GM18505 (cell line): Measurements from ENCODE around the gene DHFR2.
A peak's percentile ranks its signal among the peaks of the same experiment; 100 is the strongest.
"Not testable (repeated sequence)": the region's sequence is repeated elsewhere in the genome, so short reads cannot be mapped to it uniquely, and the experiment has no call there.

Experiments
- ATAC-seq: cut with Tn5 transposase; IDR thresholded peaks from one replicate; pipeline ENCODE4 v1.9.1; 2021; ENCODE audit not compliant: unreplicated experiment
- POLR2A ChIP-seq: IDR thresholded peaks from 4 replicates; pipeline ENCODE4 v1.6.1; 2011; ENCODE audit warnings: borderline replicate concordance; ENCODE audit not compliant: insufficient read depth, insufficient read length; ENCODE audit errors: extremely low read depth

DHFR2 gene

DNA sequence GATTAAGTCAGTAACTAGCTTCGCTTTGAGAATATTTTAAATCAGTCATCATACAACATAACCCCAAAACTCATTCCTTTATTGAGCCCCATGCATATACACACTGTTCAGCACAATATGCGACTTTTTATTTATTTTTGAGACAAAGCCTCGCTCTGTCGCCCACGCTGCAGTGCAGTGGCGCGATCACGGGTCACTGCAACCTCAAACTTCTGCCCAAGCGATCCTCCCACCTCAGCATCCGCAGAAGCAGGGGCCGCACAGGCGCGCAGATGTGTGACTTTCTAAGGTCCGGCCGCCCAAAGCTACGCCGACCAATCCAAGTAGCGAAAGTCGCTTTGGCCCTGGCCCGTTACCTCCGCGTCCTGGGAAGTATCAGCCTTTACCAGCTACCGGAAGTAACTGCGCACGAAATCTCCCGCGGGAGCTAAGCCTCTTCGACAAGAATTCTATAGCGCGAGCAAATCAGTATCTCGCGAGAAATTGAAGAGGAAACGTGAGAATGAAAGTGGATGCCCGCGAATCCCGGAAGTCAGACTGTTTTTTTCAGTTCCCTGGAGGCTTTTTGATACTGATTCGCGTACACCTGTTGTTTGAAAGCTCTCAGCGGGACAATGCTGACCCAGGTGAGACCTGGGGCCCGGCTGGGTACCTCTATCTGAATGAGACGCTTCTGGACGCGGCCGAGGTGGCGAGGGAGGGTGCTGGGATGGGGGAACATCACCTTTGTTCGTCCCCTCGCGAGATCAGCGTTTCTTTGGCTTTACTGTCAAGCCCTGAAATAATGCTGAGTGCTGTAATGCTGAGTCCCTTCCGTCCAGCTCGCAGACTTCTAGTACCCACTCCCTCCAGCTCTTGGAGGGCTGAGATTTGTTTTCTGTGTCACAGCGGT lies at the start of gene DHFR2, which contains the start of gene NSUN3:
TSS of gene DHFR2 (minus strand) at position 404 of the 892 bp plus-strand sequence. CDS start 1,405 bp downstream, outside the sequence.
TSS of gene NSUN3 (plus strand) at position 549 of the 892 bp plus-strand sequence. CDS start at position 615, 66 bp downstream.
- TF ChIP-seq POLR2A = peak; percentile 77
- peak; percentile 93 for ATAC-seq

DNA sequence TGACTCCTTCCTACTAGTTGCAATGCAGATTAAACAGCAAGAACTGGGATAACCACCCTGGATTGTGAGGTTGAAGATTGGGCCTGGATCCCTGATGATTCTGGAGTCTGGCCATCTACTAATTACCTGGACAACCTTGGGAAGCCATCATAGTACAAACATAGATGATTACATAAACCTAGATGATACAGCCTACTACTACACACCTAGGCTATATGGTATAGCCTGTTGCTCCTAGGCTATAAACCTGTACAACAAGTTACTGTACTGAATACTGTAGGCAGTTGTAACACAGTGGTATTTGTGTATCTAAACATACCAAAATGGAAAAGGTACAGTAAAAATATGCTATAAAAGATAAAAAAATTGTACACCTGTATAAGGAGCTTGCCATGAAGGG lies 48.1 kb upstream of the DHFR2 start:
- no peak for ATAC-seq

DNA sequence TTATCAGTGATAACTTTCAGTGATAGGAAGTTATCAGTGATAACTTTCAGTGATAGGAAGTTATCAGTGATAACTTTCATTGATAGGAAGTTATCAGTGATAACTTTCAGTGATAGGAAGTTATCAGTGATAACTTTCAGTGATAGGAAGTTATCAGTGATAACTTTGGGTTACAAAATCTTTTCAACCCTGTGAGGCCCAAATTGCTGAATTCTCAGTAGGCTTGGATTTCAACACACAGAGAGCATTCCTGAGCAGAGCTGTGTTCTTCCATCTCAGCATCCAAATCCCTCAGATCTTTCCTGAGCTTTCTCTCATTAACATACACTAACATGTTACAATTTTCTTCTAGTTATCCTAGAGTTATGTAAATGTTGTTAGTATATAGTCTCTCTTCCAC lies 47.5 kb upstream of the DHFR2 start:
- not testable (repeated sequence) for ATAC-seq

More for the DNA sequence above, 48.1 kb upstream of the DHFR2 start:
- no peak for TF ChIP-seq POLR2A

DNA sequence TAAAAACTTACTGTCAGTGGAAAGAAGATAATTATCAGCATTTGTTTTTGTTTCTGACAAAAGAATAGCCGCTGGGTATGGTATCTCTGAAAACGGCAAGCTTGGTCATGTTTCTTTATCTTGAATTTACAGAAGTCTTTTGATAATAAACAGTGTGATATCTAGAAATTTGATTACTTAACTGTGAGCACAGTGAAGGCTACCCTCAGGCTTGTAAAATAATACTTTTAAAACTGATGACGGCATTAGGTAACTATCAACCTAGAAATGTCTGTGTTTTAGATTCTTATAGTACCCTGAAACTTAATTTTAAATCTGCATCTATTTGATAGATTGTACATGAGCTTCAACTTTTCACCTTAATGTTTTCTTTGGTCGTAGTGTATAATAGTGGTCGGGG lies 43.6 kb upstream of the DHFR2 start:
- no peak for ATAC-seq
- no peak for TF ChIP-seq POLR2A

DNA sequence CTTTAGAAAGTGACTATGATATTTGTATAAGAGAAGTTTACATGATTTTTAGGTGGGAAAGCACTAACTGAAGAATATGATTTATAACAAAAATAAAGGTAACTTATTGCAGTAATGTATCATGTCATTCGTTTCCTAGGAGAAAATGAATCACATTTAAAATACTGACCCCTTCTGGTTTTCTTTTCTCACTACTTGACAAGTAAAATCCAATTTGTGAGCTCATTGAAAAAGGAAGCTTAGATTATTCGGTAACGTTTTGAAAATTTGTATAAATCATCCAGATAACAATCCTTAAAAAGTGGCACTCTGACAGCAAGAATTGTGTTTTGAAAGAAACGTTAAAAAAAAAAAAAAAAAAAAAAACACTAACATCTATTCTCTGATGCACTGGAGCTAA lies 39.1 kb upstream of the DHFR2 start:
- ATAC-seq = no peak
- no peak for TF ChIP-seq POLR2A

DNA sequence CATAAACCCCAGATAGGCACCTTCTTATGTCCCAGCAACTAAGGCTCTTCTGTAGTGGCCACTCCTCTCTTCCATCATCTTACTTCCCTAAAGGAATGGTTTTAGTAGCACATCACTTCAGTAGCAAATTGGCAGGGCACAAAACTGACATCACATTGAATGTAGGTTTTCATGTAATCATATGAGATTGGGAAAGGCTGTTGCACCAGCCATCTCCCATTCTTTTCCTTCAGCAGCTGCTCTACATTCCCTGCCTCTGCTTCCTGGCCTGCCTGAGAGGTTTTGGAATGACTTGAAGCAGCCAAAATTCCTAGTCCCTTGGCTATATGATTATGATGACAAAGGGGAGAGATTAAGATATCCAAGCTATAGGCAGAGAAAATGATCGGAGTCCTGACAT lies 36.6 kb upstream of the DHFR2 start:
- no peak for TF ChIP-seq POLR2A
- ATAC-seq = no peak

DNA sequence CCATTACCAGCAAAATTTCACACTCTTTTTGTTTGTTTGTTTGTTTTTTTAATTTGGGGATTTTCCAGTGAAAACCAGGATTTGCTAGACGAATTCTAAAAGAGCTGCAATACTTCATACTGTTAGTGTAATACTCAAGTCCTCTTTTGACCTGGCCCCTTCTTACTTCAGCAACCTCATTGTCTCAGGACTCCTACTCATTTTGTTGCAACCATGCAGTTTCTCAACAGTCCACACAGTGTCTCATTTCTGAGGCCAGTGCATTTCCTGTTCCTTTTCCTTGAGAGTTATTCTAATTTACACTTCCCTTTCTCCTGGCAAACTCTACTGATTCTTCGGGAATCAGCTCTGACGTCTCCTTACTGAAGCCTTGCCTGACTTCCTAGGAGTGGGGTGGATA lies 35.7 kb upstream of the DHFR2 start:
- ATAC-seq = no peak
- no peak for TF ChIP-seq POLR2A

DNA sequence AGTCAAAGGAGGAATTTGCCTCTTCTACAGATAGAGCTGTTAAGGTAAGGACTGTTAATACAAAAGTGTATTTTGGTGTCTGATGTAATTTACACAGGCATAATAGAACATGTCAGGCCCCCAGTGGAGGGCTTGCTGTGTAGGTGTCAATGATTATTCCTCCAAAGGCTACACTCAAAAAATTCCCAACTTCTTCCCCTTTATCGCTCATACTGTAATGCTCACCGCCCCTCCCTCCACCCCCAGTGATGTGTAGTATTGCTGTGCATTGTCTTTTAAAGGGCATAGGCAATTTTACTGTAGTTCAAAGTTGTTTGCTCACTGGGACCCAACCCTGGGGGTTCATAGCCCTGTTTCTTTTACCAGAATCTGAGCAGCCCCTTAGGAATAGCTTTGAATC lies 32.4 kb upstream of the DHFR2 start:
- no peak for ATAC-seq
- no peak for TF ChIP-seq POLR2A

DNA sequence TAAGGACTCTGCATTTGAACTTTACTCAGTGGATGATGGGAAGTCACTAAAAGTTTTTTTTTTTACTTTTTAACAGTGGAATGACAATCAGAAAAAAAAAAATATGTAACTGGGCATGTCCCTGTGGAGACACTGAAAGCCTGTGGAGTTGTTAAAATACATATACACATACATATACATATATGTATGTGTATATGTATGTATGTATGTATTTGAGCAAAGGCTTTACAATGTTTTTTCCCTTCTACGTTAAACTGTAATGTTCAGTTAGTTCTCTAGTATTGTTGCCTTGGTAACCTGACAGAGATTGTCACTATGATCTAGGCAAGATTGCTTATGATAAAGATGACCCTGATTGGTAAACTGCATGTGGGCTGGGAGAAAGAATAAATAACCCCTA lies 30.4 kb upstream of the DHFR2 start:
- ATAC-seq = no peak
- no peak for TF ChIP-seq POLR2A

DNA sequence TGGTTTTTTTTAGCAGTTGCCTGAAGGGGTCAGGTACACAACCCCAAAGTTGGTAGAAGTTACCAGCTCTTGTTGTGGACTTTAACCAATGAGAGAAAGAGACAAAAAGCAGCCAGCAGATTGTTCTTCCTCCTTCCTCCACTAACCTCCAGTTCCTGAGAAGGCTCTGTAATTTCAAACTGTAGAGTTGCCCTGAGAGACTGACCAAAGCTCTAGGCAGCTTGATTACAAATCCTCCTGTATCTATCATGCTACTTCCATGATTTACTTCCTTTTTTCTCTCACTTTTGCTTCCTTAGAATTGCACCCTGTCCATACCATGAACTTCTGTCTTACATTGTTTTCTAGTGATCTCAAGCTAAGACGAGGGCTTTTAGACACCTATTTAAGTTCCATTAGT lies 29.4 kb upstream of the DHFR2 start:
- TF ChIP-seq POLR2A = no peak
- ATAC-seq = no peak

DNA sequence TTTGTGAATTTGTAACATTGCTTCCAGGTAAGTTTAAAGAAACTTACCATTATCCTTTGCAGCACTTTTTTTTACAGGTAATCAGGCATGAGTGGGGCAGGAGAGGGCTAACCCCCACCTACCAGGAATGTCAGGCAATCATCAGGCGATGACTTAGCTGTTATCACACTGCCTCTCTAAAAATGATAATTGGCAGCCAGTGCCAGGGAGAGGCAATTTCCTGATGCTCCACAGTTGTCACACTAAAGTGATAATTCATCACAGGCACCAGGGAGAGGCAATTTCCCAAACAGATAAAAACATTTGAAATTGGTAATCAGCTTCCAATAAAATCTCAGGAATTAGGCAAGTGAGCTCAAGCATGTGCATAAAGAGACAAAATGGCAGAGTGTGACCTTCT lies 26.4 kb upstream of the DHFR2 start:
- no peak for ATAC-seq
- TF ChIP-seq POLR2A = no peak

DNA sequence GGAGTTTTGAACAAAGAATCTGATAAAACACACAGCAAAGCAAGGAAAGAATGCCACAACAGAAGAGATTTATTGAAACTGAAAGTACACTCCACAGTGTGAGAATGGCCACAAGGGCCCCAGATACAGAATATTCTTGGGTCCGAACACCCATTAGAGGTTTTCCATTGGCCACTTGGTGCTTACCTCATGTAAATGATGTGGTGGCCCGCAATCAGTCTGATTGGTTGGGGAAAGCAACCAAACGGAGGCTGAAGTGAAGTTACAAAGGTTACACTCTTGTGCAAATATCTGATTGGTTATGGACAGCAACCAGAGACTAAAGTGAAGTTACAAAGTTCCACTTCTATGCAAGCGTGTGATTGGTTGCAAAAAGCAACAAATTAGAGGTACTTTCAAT lies 20.5 kb upstream of the DHFR2 start:
- ATAC-seq = no peak
- no peak for TF ChIP-seq POLR2A

DNA sequence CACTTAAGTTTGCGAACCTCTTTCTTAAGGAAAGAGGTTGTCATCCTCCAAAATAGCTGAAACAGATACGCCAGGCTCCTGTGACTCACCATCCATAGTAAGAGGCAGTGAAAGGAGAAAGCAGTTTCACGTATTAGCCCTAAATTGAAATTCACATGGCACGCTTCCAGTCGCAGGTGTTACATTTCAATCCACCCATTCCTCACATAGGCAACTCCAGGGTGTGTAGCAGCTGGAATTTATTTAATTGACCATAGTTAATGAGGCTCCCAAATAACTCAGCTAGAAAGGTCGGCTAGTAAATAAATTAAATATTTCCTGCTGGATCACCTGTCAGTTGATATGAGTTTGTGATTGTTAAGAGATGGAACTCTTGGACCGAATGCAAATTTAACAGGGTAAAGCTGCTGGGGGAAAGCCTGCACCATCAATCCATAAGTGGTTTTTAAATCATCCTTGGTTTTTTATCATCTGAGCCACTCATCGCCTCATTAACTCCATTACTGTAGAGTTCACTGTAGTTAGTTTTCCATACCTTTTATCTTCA lies 19.7 kb upstream of the DHFR2 start:
- ATAC-seq = no peak

DNA sequence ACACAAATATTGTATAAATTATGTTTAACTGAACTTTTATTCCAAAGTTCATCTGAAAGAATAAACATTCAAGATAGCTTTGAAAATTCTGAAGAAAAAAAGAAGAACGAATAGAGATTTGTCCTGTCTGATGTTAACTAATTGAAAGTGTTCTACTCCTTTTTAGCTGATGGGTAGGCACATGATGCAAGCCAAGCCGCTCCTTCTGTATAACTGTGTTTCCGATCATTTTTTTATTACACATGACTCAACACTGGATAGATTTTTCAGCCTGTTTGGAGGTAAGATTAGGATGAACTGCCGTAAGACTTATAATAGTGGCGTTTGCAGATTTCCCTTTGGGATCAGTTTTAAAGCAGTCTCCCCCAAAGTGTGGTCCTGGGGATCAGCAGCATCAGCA lies 19.2 kb upstream of the DHFR2 start:
- no peak for TF ChIP-seq POLR2A
- ATAC-seq = no peak

More for the DNA sequence above, 19.7 kb upstream of the DHFR2 start:
- no peak for TF ChIP-seq POLR2A

DNA sequence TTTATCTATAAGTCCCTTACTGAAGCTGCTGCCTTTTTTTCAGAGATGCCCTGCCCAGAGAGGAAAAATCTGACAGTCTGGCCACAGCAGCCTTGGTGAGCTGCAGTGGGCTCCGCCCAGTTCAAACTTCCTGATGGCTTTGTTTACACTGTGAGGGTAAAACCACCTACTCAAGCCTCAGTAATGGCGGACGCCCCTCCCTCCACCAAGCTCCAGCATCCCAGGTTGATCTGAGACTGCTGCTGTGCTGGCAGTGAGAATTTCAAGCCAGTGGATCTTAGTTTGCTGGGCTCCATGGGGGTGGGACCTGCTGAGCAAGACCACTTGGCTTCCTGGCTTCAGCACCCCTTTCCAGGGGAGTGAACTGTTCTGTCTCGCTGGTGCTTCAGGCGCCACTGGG lies 17.8 kb upstream of the DHFR2 start:
- not testable (repeated sequence) for ATAC-seq
